GM19438 (cell line): ENCODE data around the gene AKR1E2.

ENCODE experiments used
- ATAC-seq: cut with Tn5 transposase; IDR thresholded peaks from one replicate; pipeline ENCODE4 v1.9.1; 2021; ENCODE audit warnings: low read depth; ENCODE audit not compliant: unreplicated experiment

The AKR1E2 gene

DNA sequence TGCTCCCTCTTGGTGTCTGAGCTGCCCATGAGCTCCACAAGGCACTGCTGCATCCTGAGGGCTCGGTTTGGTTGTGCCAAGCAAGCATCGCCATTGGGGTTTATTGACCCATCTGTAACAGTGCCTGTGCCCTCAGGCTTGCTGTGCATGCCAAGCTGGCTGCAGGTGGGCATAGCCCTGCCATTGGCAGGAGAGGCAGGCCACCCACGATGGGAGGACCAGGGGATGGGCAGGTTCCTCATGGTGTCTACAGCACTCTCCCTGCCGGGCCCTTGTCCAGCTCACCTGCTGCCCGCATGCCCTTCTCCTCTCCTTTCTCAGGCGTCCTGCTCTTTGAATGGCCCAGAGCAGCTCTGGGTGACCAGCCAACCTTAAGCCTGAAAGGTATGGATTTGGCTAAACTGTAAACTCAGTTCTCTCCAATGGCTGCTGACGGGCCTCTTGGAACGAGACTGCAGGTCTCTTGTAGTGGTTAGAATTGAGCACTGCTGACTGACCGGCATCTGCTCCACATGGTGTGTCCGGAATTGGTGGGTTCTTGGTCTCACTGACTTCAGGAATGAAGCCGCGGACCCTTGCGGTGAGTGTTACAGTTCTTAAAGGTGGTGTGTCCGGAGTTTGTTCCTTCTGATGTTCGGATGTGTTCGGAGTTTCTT, 17.6 kb downstream of the AKR1E2 start:
- ATAC-seq, result no peak

DNA sequence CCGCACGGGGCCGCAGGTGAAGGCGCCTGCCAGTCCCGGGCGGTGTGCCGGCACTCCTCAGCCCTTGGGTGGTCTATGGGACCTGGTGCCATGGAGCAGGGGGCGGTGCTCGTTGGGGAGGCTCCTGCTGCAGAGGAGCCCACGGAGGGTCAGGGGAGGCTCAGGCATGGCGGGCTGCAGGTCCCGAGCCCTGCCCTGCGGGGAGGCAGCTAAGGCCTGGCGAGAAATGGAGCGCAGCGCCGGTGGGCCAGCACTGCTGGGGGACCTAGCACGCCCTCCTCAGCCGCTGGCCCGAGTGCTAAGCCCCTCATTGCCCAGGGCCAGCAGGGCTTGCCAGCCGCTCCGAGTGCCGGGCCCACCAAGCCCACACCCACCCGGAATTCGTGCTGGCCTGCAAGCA, 18.9 kb downstream of the AKR1E2 start:
- ATAC-seq, result no peak

DNA sequence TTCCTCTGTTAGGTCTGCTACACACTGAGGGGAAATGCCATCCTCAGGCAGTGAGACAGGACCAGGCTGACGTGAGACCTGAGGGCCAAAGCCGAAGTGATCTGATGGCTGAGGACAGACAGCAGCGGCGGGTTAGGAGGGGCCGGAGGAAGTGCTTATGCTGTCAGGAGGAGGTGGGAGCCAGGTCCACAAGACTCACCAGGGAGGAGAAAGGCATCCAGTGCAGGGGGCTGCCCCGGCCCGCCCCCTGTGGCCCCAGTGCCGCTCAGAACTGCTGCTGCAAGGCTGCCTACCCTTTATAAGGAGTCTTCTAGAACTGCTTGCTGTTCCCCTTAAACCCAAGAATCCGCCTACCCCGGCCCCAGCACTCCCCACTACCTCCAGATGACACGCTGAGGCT, 19.8 kb downstream of the AKR1E2 start:
- ATAC-seq, result no peak

DNA sequence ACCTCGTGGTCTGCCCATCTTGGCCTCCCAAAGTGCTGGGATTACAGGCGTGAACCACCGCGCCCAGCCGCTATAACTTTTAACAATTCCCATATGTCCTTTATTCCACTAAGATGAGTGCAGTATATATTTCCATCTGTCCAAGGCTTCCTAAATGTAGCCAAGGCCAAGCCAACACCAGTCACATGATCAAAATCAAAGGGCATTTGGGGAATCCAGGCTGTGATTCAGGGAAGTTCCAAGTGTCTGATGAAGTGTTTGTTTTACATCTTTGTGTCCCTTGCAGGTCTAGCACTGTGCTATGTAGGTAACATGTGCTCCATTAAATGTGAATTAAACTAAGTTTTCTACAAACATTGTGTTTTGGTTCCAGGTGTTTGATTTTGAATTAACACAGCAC, 20.8 kb downstream of the AKR1E2 start:
- ATAC-seq, result no peak

DNA sequence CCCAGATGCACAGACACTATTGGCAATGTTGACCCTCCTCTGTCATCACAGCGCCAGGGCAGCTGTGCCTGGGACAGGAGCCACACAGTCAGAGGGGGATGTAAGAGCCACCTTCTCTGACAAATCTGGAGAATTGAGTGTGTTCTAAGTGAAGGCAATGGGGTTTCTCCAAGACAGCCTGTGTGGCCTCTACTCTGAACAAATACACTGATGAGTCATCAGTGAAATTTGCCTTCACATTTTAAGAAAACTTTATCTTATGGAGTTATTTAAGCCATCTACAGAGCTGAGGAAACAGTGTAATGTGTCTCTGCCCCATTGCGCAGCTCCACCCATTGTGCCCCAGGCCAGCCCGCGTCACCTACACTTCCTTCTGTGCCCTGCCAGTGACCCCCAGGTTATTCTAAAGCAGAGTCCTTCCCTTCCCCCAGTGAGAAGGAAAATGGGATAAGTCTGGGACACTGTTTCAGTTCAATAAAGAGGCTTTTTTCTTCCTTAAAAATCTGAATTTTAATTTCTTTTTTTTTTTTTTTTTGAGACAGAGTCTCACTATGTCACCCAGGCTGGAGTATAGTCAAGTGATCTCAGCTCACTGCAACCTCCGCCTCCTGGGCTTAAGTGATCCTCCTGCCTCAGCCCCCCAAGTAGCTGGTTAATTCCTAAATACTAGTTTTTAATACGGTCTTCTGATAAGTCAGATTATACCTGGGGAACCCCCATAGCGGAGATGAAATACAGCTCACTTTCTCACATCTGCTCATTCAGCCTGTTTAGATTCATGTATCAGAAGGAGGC, 21.8 kb downstream of the AKR1E2 start:
- no peak for ATAC-seq

DNA sequence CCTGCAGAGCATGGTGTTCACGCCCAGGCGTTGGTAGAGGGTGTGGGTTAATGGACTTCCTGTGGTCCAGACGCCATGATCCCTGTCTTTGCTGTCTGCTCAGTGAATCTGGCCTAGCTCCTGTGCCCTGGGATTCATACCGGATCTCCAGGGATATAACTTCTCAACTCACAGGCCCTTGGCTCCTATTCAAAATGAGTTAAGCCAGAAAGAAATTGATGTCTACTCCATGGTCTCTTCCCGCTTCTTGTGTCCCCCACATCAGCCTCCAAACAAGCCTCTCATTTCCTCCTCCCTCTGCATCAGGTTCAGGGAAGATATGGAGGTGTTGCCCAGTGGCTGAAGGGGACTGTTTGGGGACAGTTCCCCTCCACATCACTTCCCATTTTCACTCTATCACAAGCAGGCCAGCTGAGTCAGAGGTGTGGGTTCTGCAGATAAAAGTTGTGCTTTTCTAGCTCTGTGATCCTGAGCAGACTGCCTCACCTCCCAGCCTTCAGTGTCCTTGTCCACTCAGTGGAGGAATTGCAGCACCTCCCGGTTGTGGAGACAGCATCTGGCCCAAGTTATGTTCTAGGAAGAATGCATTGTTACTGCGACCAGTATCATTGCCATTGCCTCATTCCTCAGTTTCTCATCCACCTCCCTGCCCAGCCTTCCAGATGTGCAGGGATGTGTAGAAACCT, 22.5 kb downstream of the AKR1E2 start:
- no peak for ATAC-seq

DNA sequence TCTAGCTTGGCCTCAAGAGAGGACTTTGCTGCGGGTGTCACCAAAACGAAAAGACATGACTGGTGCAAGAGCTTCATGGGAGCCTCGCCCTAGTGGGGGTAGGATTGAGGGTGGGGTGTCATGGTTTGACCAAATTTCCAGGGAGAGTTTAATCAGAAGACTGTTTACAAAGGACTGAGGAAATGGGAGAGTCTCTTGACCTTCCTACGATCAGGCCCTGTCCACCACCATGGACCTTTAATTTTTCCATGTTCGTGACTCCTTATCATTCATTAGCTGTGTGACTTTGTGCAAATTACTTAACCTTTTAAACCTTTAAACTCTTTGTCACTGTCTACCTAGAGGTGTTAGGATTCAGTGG, 23.0 kb downstream of the AKR1E2 start:
- no peak for ATAC-seq

DNA sequence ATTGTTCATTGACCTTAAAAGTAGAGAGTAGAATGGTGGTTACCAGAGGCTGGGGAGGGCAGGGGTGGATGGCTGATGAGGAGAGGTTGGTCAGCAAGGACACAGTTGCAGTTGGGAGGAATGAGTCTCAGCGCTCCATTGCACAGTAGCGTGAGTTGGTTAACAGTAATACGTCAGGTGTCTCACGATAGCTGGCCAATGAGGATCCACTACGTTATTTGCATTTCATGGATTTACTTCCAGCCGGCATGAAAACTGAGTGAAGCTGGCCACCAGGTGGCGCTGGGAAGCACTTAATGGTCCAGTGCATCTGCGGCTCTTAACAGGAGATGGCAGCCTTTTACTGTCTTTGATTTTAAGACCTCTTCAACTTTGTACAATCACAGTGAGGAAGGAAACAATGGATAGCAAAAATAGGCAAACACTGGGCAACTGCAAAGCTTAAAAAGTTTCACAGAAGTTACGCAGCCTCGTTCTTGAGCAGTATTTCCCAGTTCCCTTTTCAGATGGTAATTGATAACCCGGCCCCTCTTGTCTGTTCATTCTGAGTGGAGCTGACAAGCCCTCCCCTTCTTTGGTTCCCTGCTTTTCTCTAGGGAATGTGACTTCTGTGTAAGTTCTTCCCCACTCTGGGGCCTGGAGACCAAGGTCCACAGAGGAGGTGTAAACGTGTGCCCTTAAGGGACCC, 23.7 kb downstream of the AKR1E2 start:
- peak; percentile 95 for ATAC-seq

DNA sequence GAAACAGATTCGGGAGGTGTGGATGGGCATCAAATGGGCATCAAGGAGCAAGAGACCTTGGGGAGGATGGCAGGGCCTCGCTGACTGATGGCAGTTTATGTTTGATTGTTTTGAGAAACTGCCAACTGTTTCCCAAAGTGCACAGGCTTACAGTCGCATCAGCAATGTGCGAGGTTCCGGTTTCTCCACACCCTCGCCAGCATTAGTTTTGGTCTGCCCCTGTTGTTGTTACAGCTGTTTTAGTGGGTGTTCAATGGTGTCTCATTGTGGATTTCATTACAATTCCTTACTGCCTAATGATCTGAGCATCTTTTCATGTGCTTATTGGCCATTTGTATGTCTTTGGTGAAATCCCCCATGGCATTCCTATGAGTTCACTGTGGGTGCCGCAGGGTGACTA, 24.4 kb downstream of the AKR1E2 start:
- ATAC-seq, result no peak

DNA sequence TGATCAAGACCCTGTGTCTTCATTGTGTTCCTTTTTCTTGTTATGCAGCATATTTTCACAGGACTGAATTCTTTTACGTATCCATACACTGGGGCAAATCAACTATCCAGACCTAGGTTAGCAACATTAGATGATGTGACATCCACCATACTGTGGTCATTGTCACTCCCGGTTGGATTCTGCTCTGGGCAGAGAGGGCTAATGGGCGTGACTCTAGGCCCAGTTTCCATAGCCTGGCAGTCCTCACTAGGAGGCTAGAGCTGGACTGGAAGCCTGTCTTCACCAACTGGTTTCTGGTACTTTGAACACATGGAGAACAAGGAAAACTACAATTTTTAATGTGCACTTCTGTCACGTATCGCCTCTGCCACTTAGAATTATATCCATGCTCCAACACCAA, 25.2 kb downstream of the AKR1E2 start:
- no peak for ATAC-seq

DNA sequence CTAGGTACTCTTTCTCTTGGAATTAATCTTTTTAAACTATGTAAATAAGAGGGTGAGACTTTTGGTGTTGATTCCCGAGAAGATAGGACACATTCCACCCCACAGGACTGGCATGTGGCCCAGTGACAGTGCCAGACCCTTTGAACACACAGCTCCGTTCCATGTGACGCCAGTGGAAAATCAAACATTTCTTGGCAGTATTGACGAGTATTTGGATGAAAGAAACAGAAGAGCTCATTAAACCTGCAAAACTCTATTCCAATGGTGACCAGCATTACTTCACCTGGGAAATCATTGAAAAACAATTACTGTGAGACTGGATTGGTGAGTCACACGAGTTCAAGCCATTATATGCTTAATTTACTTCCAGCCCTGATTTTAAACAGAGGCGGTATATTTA, 25.8 kb downstream of the AKR1E2 start:
- ATAC-seq, result no peak

DNA sequence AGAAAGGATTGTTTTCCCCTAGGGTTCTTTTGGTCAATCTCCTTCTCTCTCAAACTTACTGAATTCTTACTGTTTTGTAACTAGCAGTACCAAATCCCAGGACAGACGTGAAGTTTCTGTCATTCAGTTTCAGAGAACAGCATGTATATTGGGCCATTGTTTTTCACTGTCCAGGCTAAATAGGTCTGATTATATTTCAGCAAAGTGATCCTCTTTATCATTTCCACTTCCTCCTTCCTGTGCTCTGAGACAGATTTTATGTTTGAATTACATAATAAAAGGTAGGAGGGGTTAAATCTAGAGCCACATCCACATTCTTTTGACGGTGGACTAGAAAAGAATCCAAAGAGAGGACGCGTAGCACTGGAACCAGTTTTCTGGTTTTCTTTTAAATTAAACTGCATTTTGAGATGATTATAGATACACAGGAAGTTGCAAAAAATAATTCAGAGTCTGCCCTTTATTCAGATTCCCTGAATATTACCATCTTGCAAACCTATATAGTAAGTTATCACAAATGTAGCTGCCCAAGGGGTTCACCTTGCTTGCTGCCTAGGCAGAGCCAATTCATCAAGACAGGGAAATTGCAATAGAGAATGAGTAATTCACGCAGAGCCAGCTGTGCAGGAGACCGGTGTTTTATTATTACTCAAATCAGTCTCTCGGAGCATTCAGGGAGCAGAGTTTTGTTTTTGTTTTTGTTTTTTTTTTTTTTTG, 40.1 kb downstream of the AKR1E2 start:
- ATAC-seq, result no peak

DNA sequence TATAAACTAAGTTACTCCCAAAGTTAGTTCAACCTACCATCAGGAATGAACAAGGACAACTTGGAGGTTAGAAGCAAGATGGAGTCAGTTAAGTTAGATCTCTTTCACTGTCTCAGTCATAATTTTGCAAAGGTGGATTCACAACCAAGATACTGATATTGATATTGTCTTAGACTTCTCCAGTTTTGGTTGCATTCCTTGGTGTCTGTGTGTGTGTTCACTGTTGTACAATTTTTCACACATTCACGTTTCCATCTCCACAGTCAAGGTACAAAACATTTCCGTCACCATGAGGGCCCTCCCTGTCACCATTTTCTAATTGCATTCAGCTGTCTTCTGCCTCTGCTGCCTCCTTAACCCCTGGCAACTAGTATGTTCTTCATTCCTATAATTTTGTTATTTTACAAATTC, 41.1 kb downstream of the AKR1E2 start:
- ATAC-seq, result no peak

DNA sequence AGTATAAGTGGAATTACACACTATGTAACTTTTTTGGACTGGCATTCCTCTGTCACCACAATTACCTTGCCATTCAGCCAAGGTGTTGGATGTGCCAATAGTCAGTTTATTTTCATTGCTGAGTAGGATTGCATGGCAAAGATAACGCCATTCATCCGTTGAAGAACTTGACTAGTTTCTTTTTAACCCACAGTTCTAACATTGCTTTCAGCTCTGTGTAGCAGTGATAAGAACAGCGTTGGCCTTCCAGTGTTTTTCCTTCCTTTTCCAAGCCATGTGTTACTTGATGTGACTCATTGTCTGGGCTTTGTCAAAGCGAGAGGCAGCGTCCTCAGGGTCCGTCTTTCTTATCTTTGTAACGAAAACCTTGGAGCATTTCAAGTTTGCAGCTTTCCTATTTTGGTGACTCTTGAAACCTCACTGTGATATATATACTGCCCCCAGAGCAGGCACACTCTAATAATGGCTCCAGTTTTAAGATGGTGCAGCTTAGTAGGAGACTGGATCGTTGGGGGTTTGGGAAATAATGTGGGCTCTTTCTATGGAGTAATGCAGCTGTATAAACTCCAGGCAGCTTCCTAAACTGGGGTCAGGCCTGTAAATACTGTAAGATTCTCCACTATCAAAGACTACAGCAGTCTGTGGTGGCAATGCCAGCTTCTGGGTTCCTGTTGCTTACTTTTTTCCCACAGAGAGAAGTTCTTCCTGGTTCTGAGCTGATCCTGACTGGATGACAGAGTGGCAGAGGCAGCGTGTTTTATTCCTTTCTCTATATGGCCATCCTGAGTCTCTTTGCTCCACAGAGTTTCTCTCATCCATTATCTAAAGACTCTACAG, 41.7 kb downstream of the AKR1E2 start:
- ATAC-seq, result no peak

DNA sequence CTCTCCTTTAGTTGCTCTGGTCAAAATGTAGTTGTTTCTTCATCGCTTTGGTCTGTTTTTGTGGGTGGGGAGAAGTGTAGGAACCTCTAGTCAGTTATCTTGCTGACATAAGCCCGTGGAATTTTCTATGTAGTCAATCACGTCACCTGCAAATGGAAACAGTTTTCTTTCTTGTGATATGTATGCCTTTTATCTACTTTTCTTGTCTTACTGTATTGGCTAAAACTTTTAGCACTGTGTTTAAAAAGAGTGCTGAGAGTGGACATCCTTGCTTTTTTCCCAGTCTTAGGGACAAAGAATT, 42.3 kb downstream of the AKR1E2 start:
- ATAC-seq, result no peak

DNA sequence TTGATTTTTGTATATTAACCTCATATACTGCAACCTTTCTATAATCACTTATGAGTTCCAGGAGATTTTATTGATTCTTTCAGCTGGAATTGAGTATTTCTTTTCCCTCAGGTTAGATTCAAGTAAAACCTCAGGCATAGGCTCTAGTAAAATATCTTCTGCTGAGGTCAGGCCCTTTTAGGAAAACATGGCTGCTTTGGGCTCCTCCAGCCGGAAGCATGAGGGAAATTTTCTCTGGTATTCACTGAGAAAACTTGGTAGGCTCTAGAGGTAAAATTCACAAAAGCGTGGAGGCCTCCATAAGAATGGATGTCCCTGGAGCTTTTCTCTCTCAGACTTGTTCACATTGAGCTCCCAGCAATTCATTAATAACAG, 56.7 kb downstream of the AKR1E2 start:
- no peak for ATAC-seq

DNA sequence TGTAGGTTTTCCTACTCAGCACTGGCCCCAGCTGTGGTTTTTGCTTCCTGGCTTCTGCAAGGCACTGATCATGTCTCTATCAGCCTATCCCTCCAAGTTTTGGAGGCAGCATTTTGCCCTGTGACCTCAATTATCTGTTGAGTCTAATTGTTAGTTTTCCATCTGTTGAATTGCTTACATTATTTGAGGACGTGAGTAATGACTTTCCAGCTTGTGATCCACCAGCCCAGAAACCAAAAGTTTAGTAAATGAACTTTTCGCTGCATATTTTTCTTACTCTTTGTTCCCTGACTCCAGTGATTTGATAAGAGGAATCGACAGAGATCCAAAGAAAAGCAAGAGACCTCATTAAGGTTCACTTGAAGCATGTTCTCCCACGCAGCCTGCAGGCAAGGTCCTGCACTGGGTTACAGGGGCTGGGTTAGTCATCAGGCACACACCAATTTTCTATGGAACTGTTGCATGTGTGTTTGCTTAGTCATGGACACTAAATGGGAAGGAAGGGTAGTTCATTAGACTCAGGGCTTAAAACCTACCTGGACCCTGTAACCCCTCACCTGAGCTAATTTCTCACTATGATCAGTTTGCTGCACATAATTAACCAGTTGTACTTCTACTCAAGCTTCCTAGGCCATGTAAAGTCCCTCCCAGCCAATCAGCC, 57.2 kb downstream of the AKR1E2 start:
- ATAC-seq, result no peak

DNA sequence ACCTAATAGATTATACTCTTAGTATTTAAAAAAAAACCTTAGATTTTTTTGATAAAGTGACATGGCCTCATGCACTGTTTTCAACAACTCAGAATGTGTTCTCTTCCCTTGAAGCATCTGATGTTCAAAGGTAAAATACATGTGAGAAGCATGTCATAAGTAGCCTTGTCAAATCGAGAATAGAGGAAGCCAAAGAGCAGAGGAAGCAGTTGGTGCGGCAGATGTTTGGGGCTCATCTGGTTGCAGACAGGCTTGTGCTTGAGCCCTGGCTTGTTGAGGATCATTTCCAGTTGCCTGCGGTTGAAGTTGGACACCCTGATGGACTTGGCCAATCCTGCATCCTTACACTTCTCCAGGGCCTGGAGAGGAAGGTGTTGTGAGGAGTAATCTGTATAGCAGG, 59.2 kb downstream of the AKR1E2 start:
- no peak for ATAC-seq

DNA sequence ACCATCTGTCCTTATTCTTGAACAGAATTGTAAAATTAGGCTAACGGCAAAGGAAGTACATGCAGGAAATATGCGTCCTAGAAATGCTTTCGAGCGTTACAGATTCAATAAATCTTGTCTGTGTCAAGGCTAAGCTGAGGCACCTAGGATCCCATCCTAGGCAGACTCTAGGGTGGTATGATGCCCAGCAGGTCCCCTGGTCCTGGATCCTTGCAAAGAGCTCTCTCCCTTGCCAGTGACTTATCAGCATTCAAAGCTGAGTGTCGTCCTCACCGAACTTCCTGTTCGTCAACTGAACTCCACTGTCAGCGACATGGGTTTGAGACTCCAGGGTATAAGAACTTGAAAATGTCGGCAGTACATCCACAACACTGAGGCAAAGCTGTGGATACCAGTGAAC, 61.5 kb downstream of the AKR1E2 start:
- ATAC-seq, result no peak

DNA sequence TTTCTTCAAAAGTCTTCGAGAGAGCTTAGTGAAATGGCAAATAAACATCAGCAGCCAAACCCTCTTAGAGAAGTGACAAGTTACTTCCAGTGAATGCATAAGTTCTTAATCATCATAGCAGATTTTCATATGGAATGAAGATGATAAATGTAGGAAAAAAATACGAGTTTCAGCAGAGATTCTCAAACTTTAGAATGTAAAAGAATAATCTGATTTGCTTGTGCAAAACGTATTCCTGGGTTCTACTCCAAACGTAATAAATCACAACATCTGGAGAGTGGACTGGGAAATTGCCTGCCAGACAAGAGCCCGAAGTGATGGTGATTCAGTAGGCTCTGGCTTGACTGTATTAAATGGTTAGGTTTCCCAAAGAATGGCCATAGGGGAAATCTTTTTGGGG, 62.2 kb downstream of the AKR1E2 start:
- no peak for ATAC-seq
